Neural progenitor cell (in vitro differentiated cells): Measurements from ENCODE around the gene PIAS2.

Experiments
- EZH2 ChIP-seq: fragments of 200-600 bp; sonication (generic); IDR thresholded peaks from 2 replicates; pipeline ENCODE4 v1.6.1; 2017; ENCODE audit warnings: antibody characterized with exemption, mild to moderate bottlenecking, moderate library complexity
- EZH2phosphoT487 ChIP-seq: fragments of 200-600 bp; sonication (generic); IDR thresholded peaks from 2 replicates; pipeline ENCODE4 v1.6.1; 2017; ENCODE audit warnings: antibody characterized with exemption
- TF ChIP-seq, protein P1 (sequence below): fragments of 200-600 bp; sonication (generic); IDR thresholded peaks from 2 replicates; pipeline ENCODE4 v1.5.1; 2017; ENCODE audit warnings: antibody characterized with exemption, mild to moderate bottlenecking

- TF ChIP-seq, protein P1, sequence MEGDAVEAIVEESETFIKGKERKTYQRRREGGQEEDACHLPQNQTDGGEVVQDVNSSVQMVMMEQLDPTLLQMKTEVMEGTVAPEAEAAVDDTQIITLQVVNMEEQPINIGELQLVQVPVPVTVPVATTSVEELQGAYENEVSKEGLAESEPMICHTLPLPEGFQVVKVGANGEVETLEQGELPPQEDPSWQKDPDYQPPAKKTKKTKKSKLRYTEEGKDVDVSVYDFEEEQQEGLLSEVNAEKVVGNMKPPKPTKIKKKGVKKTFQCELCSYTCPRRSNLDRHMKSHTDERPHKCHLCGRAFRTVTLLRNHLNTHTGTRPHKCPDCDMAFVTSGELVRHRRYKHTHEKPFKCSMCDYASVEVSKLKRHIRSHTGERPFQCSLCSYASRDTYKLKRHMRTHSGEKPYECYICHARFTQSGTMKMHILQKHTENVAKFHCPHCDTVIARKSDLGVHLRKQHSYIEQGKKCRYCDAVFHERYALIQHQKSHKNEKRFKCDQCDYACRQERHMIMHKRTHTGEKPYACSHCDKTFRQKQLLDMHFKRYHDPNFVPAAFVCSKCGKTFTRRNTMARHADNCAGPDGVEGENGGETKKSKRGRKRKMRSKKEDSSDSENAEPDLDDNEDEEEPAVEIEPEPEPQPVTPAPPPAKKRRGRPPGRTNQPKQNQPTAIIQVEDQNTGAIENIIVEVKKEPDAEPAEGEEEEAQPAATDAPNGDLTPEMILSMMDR: no peak
- TF ChIP-seq EZH2 (no peak), EZH2phosphoT487 (no peak)
Measured at GRCh38 chr18:46809145-46809544, 108.2 kb downstream of the PIAS2 start.
